H9 (cell line): ENCODE results near the gene RXFP3. TPM values are rescaled to one million over a fixed set of nuclear protein-coding genes. Genes with fewer than 3 reads are reported as not detected.

Experiments used
- DNase-seq: peaks from one replicate; pipeline ENCODE4 v3.0.0-alpha.2; 2017
- H2AFZ ChIP-seq: one replicate; pipeline ENCODE4 v1.6.1; 2013; ENCODE audit warnings: mild to moderate bottlenecking, low read length, control low read depth, moderate library complexity
- H2AK5ac ChIP-seq: 2 replicates; pipeline ENCODE4 v1.6.1; 2013; ENCODE audit warnings: low read length, control low read depth, mixed read lengths; ENCODE audit not compliant: insufficient read length
- H2BK120ac ChIP-seq: one replicate; pipeline ENCODE4 v1.6.1; 2013; ENCODE audit warnings: low read depth, mild to moderate bottlenecking, low read length, control low read depth, inconsistent platforms; ENCODE audit not compliant: poor library complexity, severe bottlenecking
- H2BK12ac ChIP-seq: 2 replicates; pipeline ENCODE4 v1.6.1; 2013; ENCODE audit warnings: low read length, control low read depth, mixed read lengths, low read depth; ENCODE audit not compliant: insufficient read length
- H2BK15ac ChIP-seq: 2 replicates; pipeline ENCODE4 v1.6.1; 2013; ENCODE audit warnings: low read depth, low read length, control low read depth
- H2BK20ac ChIP-seq: one replicate; pipeline ENCODE4 v1.6.1; 2013; ENCODE audit warnings: low read depth, mild to moderate bottlenecking, low read length, control low read depth, inconsistent platforms; ENCODE audit not compliant: poor library complexity, severe bottlenecking
- H2BK5ac ChIP-seq: 2 replicates; pipeline ENCODE4 v1.6.1; 2013; ENCODE audit warnings: low read length, control low read depth, mixed read lengths; ENCODE audit not compliant: insufficient read length
- H3K14ac ChIP-seq: 2 replicates; pipeline ENCODE4 v1.6.1; 2013; ENCODE audit warnings: low read length, control low read depth; ENCODE audit not compliant: insufficient read depth
- H3K18ac ChIP-seq: 2 replicates; pipeline ENCODE4 v1.6.1; 2013; ENCODE audit warnings: low read depth, mild to moderate bottlenecking, mixed read lengths, low read length, control low read depth; ENCODE audit not compliant: insufficient read length
- H3K23ac ChIP-seq: 2 replicates; pipeline ENCODE4 v1.6.1; 2013; ENCODE audit warnings: low read length, control low read depth, mixed read lengths, low read depth; ENCODE audit not compliant: insufficient read length
- H3K23me2 ChIP-seq: 2 replicates; pipeline ENCODE4 v1.6.1; 2013; ENCODE audit warnings: low read depth, mild to moderate bottlenecking, mixed read lengths, low read length, control low read depth; ENCODE audit not compliant: insufficient read length, poor library complexity, severe bottlenecking
- H3K27ac ChIP-seq: 2 replicates; pipeline ENCODE4 v1.5.1; 2013; ENCODE audit warnings: low read length, control low read depth, mixed read lengths, low read depth; ENCODE audit not compliant: insufficient read length
- H3K27me3 ChIP-seq: 2 replicates; pipeline ENCODE4 v1.6.1; 2013; ENCODE audit warnings: low read length, control low read depth, inconsistent platforms; ENCODE audit not compliant: insufficient read depth
- H3K4ac ChIP-seq: 2 replicates; pipeline ENCODE4 v1.6.1; 2013; ENCODE audit warnings: low read depth, mild to moderate bottlenecking, control low read depth, inconsistent platforms, low read length, moderate library complexity
- H3K4me1 ChIP-seq: 2 replicates; pipeline ENCODE4 v1.6.1; 2013; ENCODE audit warnings: low read length, control low read depth, inconsistent platforms; ENCODE audit not compliant: insufficient read depth
- H3K4me2 ChIP-seq: 2 replicates; pipeline ENCODE4 v1.6.1; 2013; ENCODE audit warnings: low read length, control low read depth, mixed read lengths; ENCODE audit not compliant: insufficient read length, insufficient read depth
- H3K56ac ChIP-seq: 2 replicates; pipeline ENCODE4 v1.6.1; 2013; ENCODE audit warnings: low read depth, mild to moderate bottlenecking, mixed read lengths, low read length, control low read depth; ENCODE audit not compliant: insufficient read length
- H3K79me1 ChIP-seq: 2 replicates; pipeline ENCODE4 v1.6.1; 2013; ENCODE audit warnings: low read depth, mild to moderate bottlenecking, moderate library complexity, low read length, control low read depth, inconsistent platforms; ENCODE audit not compliant: insufficient read depth, poor library complexity, severe bottlenecking
- H3K79me2 ChIP-seq: 2 replicates; pipeline ENCODE4 v1.6.1; 2013; ENCODE audit warnings: low read length, control low read depth, inconsistent platforms; ENCODE audit not compliant: insufficient read depth
- H3K9ac ChIP-seq: 2 replicates; pipeline ENCODE4 v1.6.1; 2013; ENCODE audit warnings: low read length, control low read depth, mixed read lengths; ENCODE audit not compliant: insufficient read length; ENCODE audit errors: extremely low read depth
- H3K9me3 ChIP-seq: one replicate; pipeline ENCODE4 v1.6.1; 2013; ENCODE audit warnings: low read depth, low read length, inconsistent platforms; ENCODE audit not compliant: control insufficient read depth
- H3T11ph ChIP-seq: one replicate; pipeline ENCODE4 v1.6.1; 2013; ENCODE audit warnings: mild to moderate bottlenecking, low read length, control low read depth, inconsistent platforms
- H4K20me1 ChIP-seq: one replicate; pipeline ENCODE4 v1.6.1; 2013; ENCODE audit not compliant: control insufficient read depth, insufficient read length, insufficient read depth
- H4K5ac ChIP-seq: 2 replicates; pipeline ENCODE4 v1.6.1; 2013; ENCODE audit warnings: low read depth, mild to moderate bottlenecking, mixed read lengths, low read length, control low read depth; ENCODE audit not compliant: insufficient read length
- H4K8ac ChIP-seq: replicated peaks from 2 replicates; pipeline ENCODE4 v1.6.1; 2013; ENCODE audit warnings: low read length, control low read depth, mixed read lengths, low read depth; ENCODE audit not compliant: insufficient read length
- H4K91ac ChIP-seq: 2 replicates; pipeline ENCODE4 v1.6.1; 2013; ENCODE audit warnings: low read depth, mild to moderate bottlenecking, moderate library complexity, mixed read lengths, low read length, control low read depth; ENCODE audit not compliant: insufficient read length
- H3K27ac Mint-ChIP-seq, 3 experiments: 2 replicates in 2 of 3; 3 replicates in 1 of 3; pipeline ENCODE4 v1.8.0; 2020 to 2021; ENCODE audit warnings: mixed read lengths in 3 of 3, mild to moderate bottlenecking in 1 of 3, moderate library complexity in 1 of 3
- H3K27me3 Mint-ChIP-seq: 2 replicates; pipeline ENCODE4 v1.8.0; 2021; ENCODE audit warnings: low read depth, mild to moderate bottlenecking, moderate library complexity, mixed read lengths
- H3K36me3 Mint-ChIP-seq, 3 experiments: 2 replicates in 2 of 3; 3 replicates in 1 of 3; pipeline ENCODE4 v1.8.0; 2020 to 2021; ENCODE audit warnings: low read depth in 3 of 3, mixed read lengths in 3 of 3; ENCODE audit not compliant: insufficient read depth in 1 of 3
- H3K4me1 Mint-ChIP-seq, 2 experiments: 2 replicates each; pipeline ENCODE4 v1.8.0; 2020; ENCODE audit warnings: mixed read lengths in 2 of 2
- H3K4me3 Mint-ChIP-seq, 2 experiments: 2 replicates in 1 of 2; 3 replicates in 1 of 2; pipeline ENCODE4 v1.8.0; 2020 to 2021; ENCODE audit warnings: mild to moderate bottlenecking in 2 of 2, mixed read lengths in 2 of 2, moderate library complexity in 1 of 2
- H3K9me3 Mint-ChIP-seq, 2 experiments: 2 replicates in 1 of 2; 3 replicates in 1 of 2; pipeline ENCODE4 v1.8.0; 2020; ENCODE audit warnings: mild to moderate bottlenecking in 2 of 2, mixed read lengths in 2 of 2, moderate library complexity in 1 of 2
- CTCF ChIP-seq: fragments of 200-600 bp; sonication (generic); conservative IDR thresholded peaks from 3 replicates; pipeline ENCODE4 v1.8.0; 2021; ENCODE audit warnings: antibody characterized with exemption, mild to moderate bottlenecking
- WGBS: extraction: QIAGEN DNeasy Blood & Tissue Kit; methylation state at CpG from one replicate; pipeline ENCODE4 v1.1.7; 2013; ENCODE audit warnings: missing lambda C conversion rate, low lambda C conversion rate, mixed read lengths; ENCODE audit not compliant: insufficient read length; ENCODE audit errors: extremely low coverage; 5-methylcytosine and 5-hydroxymethylcytosine counted together
- total RNA-seq: library from RNA; stranded (reverse); gene quantifications from 2 replicates; pipeline ENCODE4 v1.2.1, GENCODE V29; 2021

RXFP3 gene
- total RNA-seq, 1 experiment from 2014 or later, result not detected

GRCh38 chr5:33936004-33936380 is 194 bp upstream of the RXFP3 start:
- Histone ChIP-seq H2BK12ac (no peak overlapping the region), H2AFZ (no peak overlapping the region), H3K14ac (no peak overlapping the region; the same call in 1 of the 2 replicates), H3K23me2 (peaks cover 10% of the 10 kb centered on the region), H3K79me1 (no peaks in the 10 kb centered on the region), H4K5ac (no peak overlapping the region), H2BK5ac (no peak overlapping the region), H2BK15ac (no peak overlapping the region; the same call in 1 of the 2 replicates), H3K56ac (no peak overlapping the region), H3K27me3 (peaks cover 11% of the 10 kb centered on the region; the same call in 1 of the 2 replicates), H3T11ph (no peak overlapping the region), H3K23ac (no peak overlapping the region), H3K27ac (no peak overlapping the region), H3K4me1 (no peaks in the 10 kb centered on the region), H3K4ac (no peak overlapping the region), H3K79me2 (no peaks in the 10 kb centered on the region), H4K91ac (no peak overlapping the region), H4K8ac (no peak overlapping the region), H3K9me3 (no peaks in the 10 kb centered on the region), H4K20me1 (no peaks in the 10 kb centered on the region), H3K18ac (no peak overlapping the region), H2AK5ac (no peak overlapping the region), H3K4me2 (peak overlapping the region; percentile 84), H2BK120ac (no peak overlapping the region), H3K9ac (no peak overlapping the region), H2BK20ac (no peak overlapping the region)
- no CpG with 5 or more reads among the region's 30 CpGs for WGBS
- Mint-ChIP-seq H3K27me3 (peaks cover 36% of the 10 kb centered on the region), H3K4me3 (peak overlapping the region; percentile 82 to 87), H3K4me1 (peaks cover 23 to 29% of the 10 kb centered on the region in 2 experiments), H3K27ac (0 out of 7 replicates have a peak overlapping the region, but pooled peaks of 1 of the 3 experiments have one; percentile 9), H3K9me3 (no peaks in the 10 kb centered on the region), H3K36me3 (no peaks in the 10 kb centered on the region)
- DNase-seq, result peak; percentile 82
- TF ChIP-seq CTCF, result no peak
